Measurements from ENCODE around the gene CAB39L.

Gene CAB39L

GRCh38 chr13:49424011-49424560 lies 19.8 kb downstream of the CAB39L start:
- Histone ChIP-seq H3K27ac (ENCODE audit: low read length) (no peak overlapping the region), H3K9me3 (ENCODE audit: insufficient read depth, low read length) (no peaks in the 10 kb centered on the region), H3K4me1 (ENCODE audit: low read length) (no peaks in the 10 kb centered on the region; the same call in 1 of the 2 replicates), H3K36me3 (replicated peaks; ENCODE audit: low read depth, low read length) (no peaks in the 10 kb centered on the region), H2AFZ (ENCODE audit: low read depth, low read length) (no peak overlapping the region), H3K4me3 (ENCODE audit: low read length) (no peak overlapping the region), H4K20me1 (ENCODE audit: insufficient read depth, low read length) (no peaks in the 10 kb centered on the region), H3K9ac (ENCODE audit: low read length) (no peak overlapping the region), H3K79me2 (ENCODE audit: low read length) (no peaks in the 10 kb centered on the region), H3K4me2 (ENCODE audit: low read length) (no peak overlapping the region), H3K27me3 (ENCODE audit: low read depth, low read length) (no peaks in the 10 kb centered on the region)
- no peak for TF ChIP-seq CTCF (IDR thresholded peaks at IDR 0.05; ENCODE audit: low read depth, low read length)
- TF ChIP-seq EZH2phosphoT487 (IDR thresholded peaks at IDR 0.05; ENCODE audit: low read depth) = no peak

- H3K27ac ChIP-seq (ENCODE audit: low read length) = no peak overlapping the region
- no peak overlapping the region for H2AFZ ChIP-seq (ENCODE audit: low read depth, low read length)
- peak; percentile 61 for TF ChIP-seq CTCF (IDR thresholded peaks at IDR 0.05; ENCODE audit: low read depth, low read length)
- no peak for TF ChIP-seq EZH2phosphoT487 (IDR thresholded peaks at IDR 0.05; ENCODE audit: low read depth)
Observed at GRCh38 chr13:49421391-49421790, 22.5 kb downstream of the CAB39L start.

GRCh38 chr13:49419276-49419675 lies 24.6 kb downstream of the CAB39L start:
- Histone ChIP-seq H3K9me3 (ENCODE audit: insufficient read depth, low read length) (no peaks in the 10 kb centered on the region), H2AFZ (ENCODE audit: low read depth, low read length) (no peak overlapping the region), H4K20me1 (ENCODE audit: insufficient read depth, low read length) (no peaks in the 10 kb centered on the region), H3K9ac (ENCODE audit: low read length) (no peak overlapping the region), H3K4me2 (ENCODE audit: low read length) (no peak overlapping the region), H3K36me3 (replicated peaks; ENCODE audit: low read depth, low read length) (no peaks in the 10 kb centered on the region), H3K4me1 (ENCODE audit: low read length) (no peaks in the 10 kb centered on the region), H3K79me2 (ENCODE audit: low read length) (no peaks in the 10 kb centered on the region), H3K27ac (ENCODE audit: low read length) (no peak overlapping the region), H3K27me3 (ENCODE audit: low read depth, low read length) (no peaks in the 10 kb centered on the region), H3K4me3 (ENCODE audit: low read length) (no peak overlapping the region)
- TF ChIP-seq EZH2phosphoT487 (IDR thresholded peaks at IDR 0.05; ENCODE audit: low read depth) = no peak
- no peak for TF ChIP-seq CTCF (IDR thresholded peaks at IDR 0.05; ENCODE audit: low read depth, low read length)

More at GRCh38 chr13:49421391-49421790, 22.5 kb downstream of the CAB39L start:
- no peak overlapping the region for H3K4me2 ChIP-seq (ENCODE audit: low read length)
- no peaks in the 10 kb centered on the region for H3K36me3 ChIP-seq (replicated peaks; ENCODE audit: low read depth, low read length)
- H3K4me1 ChIP-seq (ENCODE audit: low read length) = no peaks in the 10 kb centered on the region
- H3K9ac ChIP-seq (ENCODE audit: low read length) = no peak overlapping the region
- H3K4me3 ChIP-seq (ENCODE audit: low read length) = no peak overlapping the region
- no peaks in the 10 kb centered on the region for H3K79me2 ChIP-seq (ENCODE audit: low read length)
- H3K27me3 ChIP-seq (ENCODE audit: low read depth, low read length) = no peaks in the 10 kb centered on the region
- H4K20me1 ChIP-seq (ENCODE audit: insufficient read depth, low read length) = no peaks in the 10 kb centered on the region
- H3K9me3 ChIP-seq (ENCODE audit: insufficient read depth, low read length) = no peaks in the 10 kb centered on the region

GRCh38 chr13:49418206-49418605 lies 25.7 kb downstream of the CAB39L start:
- TF ChIP-seq CTCF (IDR thresholded peaks at IDR 0.05; ENCODE audit: low read depth, low read length) (no peak), EZH2phosphoT487 (IDR thresholded peaks at IDR 0.05; ENCODE audit: low read depth) (no peak)
- Histone ChIP-seq H3K9me3 (ENCODE audit: insufficient read depth, low read length) (no peaks in the 10 kb centered on the region), H2AFZ (ENCODE audit: low read depth, low read length) (no peak overlapping the region), H3K4me2 (ENCODE audit: low read length) (no peak overlapping the region), H3K27ac (ENCODE audit: low read length) (no peak overlapping the region), H3K36me3 (replicated peaks; ENCODE audit: low read depth, low read length) (no peaks in the 10 kb centered on the region), H3K79me2 (ENCODE audit: low read length) (no peaks in the 10 kb centered on the region), H3K27me3 (ENCODE audit: low read depth, low read length) (0 out of 2 replicates have a peak, but pooled peaks cover 5% of the 10 kb centered on the region), H4K20me1 (ENCODE audit: insufficient read depth, low read length) (no peaks in the 10 kb centered on the region), H3K4me1 (ENCODE audit: low read length) (no peaks in the 10 kb centered on the region), H3K4me3 (ENCODE audit: low read length) (no peak overlapping the region), H3K9ac (ENCODE audit: low read length) (no peak overlapping the region)

Measured in OCI-LY3 (cell line).